Hepatocyte (in vitro differentiated cells): ENCODE results near the gene WDFY4.

Source experiments
- CTCF ChIP-seq: fragments of 200-600 bp; sonication (generic); IDR thresholded peaks from 2 replicates; pipeline ENCODE4 v1.5.1; 2016; ENCODE audit warnings: antibody characterized with exemption, mild to moderate bottlenecking; ENCODE audit not compliant: poor library complexity
- EZH2phosphoT487 ChIP-seq: fragments of 200-600 bp; sonication (generic); IDR thresholded peaks from one replicate; pipeline ENCODE4 v1.6.1; 2018; ENCODE audit warnings: antibody characterized with exemption, mild to moderate bottlenecking, low read depth, moderate library complexity; ENCODE audit not compliant: unreplicated experiment, severe bottlenecking

DNA sequence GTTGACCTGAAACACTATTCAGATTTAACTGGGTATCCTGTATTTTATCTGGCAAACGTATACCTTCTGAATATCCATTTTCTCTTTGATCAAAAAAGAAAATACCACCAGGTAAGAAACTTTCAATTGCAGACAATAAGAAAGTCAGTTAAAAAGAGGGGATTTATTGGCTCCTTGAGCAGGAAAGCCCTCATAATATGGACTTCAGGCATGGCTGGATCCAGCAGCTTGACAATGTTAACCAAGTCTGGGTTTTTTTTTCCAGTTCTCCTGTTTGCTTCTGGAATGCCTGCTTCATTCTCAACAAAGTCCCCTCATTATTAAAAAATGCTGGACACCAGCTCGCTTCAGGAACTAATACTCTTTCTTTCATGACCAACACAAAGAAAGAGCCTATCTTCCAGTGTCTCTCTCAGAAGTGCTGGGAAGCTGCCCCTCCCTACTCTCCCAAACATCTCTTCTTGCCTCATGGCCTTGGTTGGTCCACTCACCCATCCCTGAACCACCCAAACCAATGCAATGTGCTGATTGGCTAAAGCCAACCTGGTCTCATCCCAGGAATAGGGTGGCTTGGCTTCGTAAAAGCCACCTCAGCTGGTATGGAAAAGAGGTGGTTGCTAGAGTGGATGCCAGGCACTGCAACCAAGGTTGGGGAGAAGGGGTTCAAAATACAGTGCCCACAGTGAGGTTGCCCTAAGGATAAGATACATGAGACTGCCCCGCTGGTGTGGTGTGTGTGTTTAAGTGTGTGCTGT, 30.6 kb upstream of the WDFY4 start:
- no peak for TF ChIP-seq CTCF
- no peak for TF ChIP-seq EZH2phosphoT487
